DOHH2 (cell line): ENCODE results near the gene NDUFA8.

Source experiments
- H3F3A ChIP-seq: fragments of 200-600 bp; sonication (generic), shearing (Covaris generic); 2 replicates; pipeline ENCODE4 v1.6.0; 2016; ENCODE audit warnings: antibody characterized with exemption, mild to moderate bottlenecking; ENCODE audit not compliant: control insufficient read depth, insufficient read depth
- H3K27ac ChIP-seq: fragments of 200-600 bp; sonication (generic); 2 replicates; pipeline ENCODE4 v1.5.1; 2014; ENCODE audit warnings: low read depth, mild to moderate bottlenecking, low read length, moderate library complexity
- H3K27me3 ChIP-seq: fragments of 200-600 bp; sonication (generic); 2 replicates; pipeline ENCODE4 v1.6.1; 2014; ENCODE audit warnings: mild to moderate bottlenecking, low read length, mixed read lengths; ENCODE audit not compliant: control insufficient read depth
- H3K36me3 ChIP-seq: fragments of 200-600 bp; sonication (generic); 2 replicates; pipeline ENCODE4 v1.6.1; 2014; ENCODE audit warnings: mild to moderate bottlenecking, low read length, moderate library complexity, mixed read lengths; ENCODE audit not compliant: control insufficient read depth
- H3K4me1 ChIP-seq: fragments of 200-600 bp; sonication (generic); 2 replicates; pipeline ENCODE4 v1.6.1; 2014; ENCODE audit warnings: mild to moderate bottlenecking, low read length, mixed read lengths; ENCODE audit not compliant: control insufficient read depth
- H3K4me2 ChIP-seq: fragments of 200-600 bp; sonication (generic); 2 replicates; pipeline ENCODE4 v1.6.0; 2014; ENCODE audit warnings: mild to moderate bottlenecking, low read length, moderate library complexity
- H3K4me3 ChIP-seq: fragments of 200-600 bp; sonication (generic); 2 replicates; pipeline ENCODE4 v1.5.1; 2014; ENCODE audit warnings: mild to moderate bottlenecking, low read length, mixed read lengths
- H3K79me2 ChIP-seq: fragments of 200-600 bp; sonication (generic); 2 replicates; pipeline ENCODE4 v1.6.1; 2014; ENCODE audit warnings: mild to moderate bottlenecking, low read length, mixed read lengths; ENCODE audit not compliant: control insufficient read depth
- H3K9me2 ChIP-seq: fragments of 200-600 bp; sonication (generic); replicated peaks from 2 replicates; pipeline ENCODE4 v1.6.1; 2014; ENCODE audit warnings: mild to moderate bottlenecking, low read length, mixed read lengths; ENCODE audit not compliant: control insufficient read depth
- H3K9me3 ChIP-seq: fragments of 200-600 bp; sonication (generic); 2 replicates; pipeline ENCODE4 v1.6.1; 2014; ENCODE audit warnings: antibody characterized with exemption, low read length, mixed read lengths; ENCODE audit not compliant: control insufficient read depth, insufficient read depth
- H4K20me1 ChIP-seq: fragments of 200-600 bp; sonication (generic); 2 replicates; pipeline ENCODE4 v1.6.0; 2014; ENCODE audit warnings: low read depth, mild to moderate bottlenecking, antibody characterized with exemption, low read length, moderate library complexity; ENCODE audit not compliant: control insufficient read depth, insufficient read depth
- EZH2phosphoT487 ChIP-seq: fragments of 200-600 bp; sonication (generic); IDR thresholded peaks from 2 replicates; pipeline ENCODE4 v1.6.1; 2017; ENCODE audit warnings: borderline replicate concordance, mild to moderate bottlenecking, antibody characterized with exemption, low read length, moderate library complexity, mixed read lengths
- TF ChIP-seq, protein P1 (sequence below): fragments of 200-600 bp; sonication (generic); IDR thresholded peaks from one replicate; pipeline ENCODE4 v1.5.1; 2014; ENCODE audit warnings: antibody characterized with exemption, mild to moderate bottlenecking, low read depth, low read length; ENCODE audit not compliant: poor library complexity, severe bottlenecking

NDUFA8 gene

DNA sequence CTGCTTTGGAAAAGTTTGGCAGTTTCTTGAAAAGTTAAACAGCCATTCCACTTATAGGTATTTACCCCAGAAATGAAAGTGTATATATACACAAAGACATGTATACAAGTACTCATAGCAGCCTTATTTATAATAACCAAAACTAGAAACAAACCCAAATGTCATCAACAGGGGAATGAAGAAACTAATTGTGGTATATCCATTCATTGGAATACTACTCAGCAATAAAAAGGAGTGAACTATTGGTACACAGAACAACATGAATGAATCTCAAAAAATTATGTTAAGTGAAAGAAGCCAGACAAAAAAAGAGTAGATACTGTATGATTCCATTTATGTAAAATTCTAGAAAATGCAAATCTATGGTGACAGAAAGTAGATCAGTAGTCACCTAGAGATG is 2.8 kb upstream of the NDUFA8 start:
- no peak overlapping the region for H3K4me2 ChIP-seq
- no peaks in the 10 kb centered on the region for H3K9me2 ChIP-seq
- TF ChIP-seq, protein P1, sequence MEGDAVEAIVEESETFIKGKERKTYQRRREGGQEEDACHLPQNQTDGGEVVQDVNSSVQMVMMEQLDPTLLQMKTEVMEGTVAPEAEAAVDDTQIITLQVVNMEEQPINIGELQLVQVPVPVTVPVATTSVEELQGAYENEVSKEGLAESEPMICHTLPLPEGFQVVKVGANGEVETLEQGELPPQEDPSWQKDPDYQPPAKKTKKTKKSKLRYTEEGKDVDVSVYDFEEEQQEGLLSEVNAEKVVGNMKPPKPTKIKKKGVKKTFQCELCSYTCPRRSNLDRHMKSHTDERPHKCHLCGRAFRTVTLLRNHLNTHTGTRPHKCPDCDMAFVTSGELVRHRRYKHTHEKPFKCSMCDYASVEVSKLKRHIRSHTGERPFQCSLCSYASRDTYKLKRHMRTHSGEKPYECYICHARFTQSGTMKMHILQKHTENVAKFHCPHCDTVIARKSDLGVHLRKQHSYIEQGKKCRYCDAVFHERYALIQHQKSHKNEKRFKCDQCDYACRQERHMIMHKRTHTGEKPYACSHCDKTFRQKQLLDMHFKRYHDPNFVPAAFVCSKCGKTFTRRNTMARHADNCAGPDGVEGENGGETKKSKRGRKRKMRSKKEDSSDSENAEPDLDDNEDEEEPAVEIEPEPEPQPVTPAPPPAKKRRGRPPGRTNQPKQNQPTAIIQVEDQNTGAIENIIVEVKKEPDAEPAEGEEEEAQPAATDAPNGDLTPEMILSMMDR: no peak
- no peak for TF ChIP-seq EZH2phosphoT487
- H3K27me3 ChIP-seq: peaks cover 19% of the 10 kb centered on the region; the same call in 1 of the 2 replicates
- no peaks in the 10 kb centered on the region; the same call in 1 of the 2 replicates for H4K20me1 ChIP-seq
- no peak overlapping the region for H3K4me3 ChIP-seq
- peaks cover 4% of the 10 kb centered on the region; the same call in 1 of the 2 replicates for H3K9me3 ChIP-seq
- H3K4me1 ChIP-seq: peaks cover 12% of the 10 kb centered on the region
- no peaks in the 10 kb centered on the region for H3F3A ChIP-seq
- H3K36me3 ChIP-seq: peaks cover 8% of the 10 kb centered on the region
- H3K79me2 ChIP-seq: peaks cover 22% of the 10 kb centered on the region
- no peak overlapping the region for H3K27ac ChIP-seq

DNA sequence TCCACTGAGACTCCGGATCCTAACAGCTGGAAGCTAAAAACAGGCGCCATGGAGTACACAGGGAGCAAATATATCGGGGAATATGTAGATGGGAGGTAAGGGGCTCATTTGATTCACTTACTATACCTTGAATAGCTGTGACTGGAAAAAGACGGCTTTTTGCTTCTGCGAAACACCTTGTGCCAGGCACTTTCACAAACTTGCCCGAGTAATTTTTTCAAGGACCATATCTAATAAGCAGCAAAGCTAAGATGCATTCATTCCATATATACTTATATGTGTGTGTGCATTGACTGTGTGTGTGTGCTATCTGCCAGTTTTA is 307 bp upstream of the NDUFA8 start:
- H3K79me2 ChIP-seq: peaks cover 43% of the 10 kb centered on the region
- peaks cover 13% of the 10 kb centered on the region; the same call in 1 of the 2 replicates for H3K27me3 ChIP-seq
- peak overlapping the region; percentile 82 for H3K4me2 ChIP-seq
- H4K20me1 ChIP-seq: no peaks in the 10 kb centered on the region; the same call in 1 of the 2 replicates
- peaks cover 11% of the 10 kb centered on the region for H3K36me3 ChIP-seq
- no peaks in the 10 kb centered on the region for H3K9me2 ChIP-seq
- H3F3A ChIP-seq: no peaks in the 10 kb centered on the region
- TF ChIP-seq, protein P1: no peak
- TF ChIP-seq EZH2phosphoT487: no peak
- no peak overlapping the region for H3K27ac ChIP-seq
- H3K9me3 ChIP-seq: peaks cover 4% of the 10 kb centered on the region; the same call in 1 of the 2 replicates
- peak overlapping the region; percentile 99 for H3K4me3 ChIP-seq
- H3K4me1 ChIP-seq: peaks cover 12% of the 10 kb centered on the region

DNA sequence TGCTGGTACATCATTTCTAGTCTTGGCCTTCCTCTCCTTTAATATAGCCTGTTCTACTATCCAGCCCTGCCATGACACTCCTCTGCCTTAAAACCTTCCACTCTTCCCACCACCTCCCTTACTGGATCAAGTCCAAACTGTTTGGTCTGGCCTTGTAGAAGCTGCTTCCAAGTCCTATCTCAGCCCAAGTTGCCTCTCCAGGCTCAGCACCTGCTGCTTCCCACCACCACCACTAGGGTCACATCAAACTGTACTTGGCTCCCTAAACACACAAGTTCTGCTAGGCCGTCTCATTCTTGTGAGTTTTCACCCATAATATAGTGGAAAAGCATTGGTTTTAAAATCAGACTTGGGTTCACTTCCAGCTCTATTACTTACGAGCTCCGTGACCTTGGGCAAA is 1.4 kb downstream of the NDUFA8 start:
- TF ChIP-seq EZH2phosphoT487: no peak
- TF ChIP-seq, protein P1: peak; percentile 77
- Histone ChIP-seq H3F3A (no peaks in the 10 kb centered on the region), H3K9me2 (no peaks in the 10 kb centered on the region), H3K4me3 (0 out of 2 replicates have a peak overlapping the region, but pooled peaks have one; percentile 20), H3K9me3 (peaks cover 4% of the 10 kb centered on the region; the same call in 1 of the 2 replicates), H3K36me3 (peaks cover 11% of the 10 kb centered on the region), H3K27me3 (0 out of 2 replicates have a peak, but pooled peaks cover 6% of the 10 kb centered on the region), H3K4me1 (peaks cover 21% of the 10 kb centered on the region), H3K4me2 (peak overlapping the region; percentile 58), H3K79me2 (peaks cover 59% of the 10 kb centered on the region), H4K20me1 (peaks cover 8% of the 10 kb centered on the region; the same call in 1 of the 2 replicates), H3K27ac (no peak overlapping the region)
